Measurements from ENCODE around the gene DES. TPM values are rescaled to one million over a fixed set of nuclear protein-coding genes. Genes with fewer than 3 reads are reported as not detected.

DES gene
- total RNA-seq, 1 donor from 2014 or later: 1,211 TPM

GRCh38 chr2:219453671-219454590 is 35.8 kb downstream of the DES start:
- DNase-seq (ENCODE audit: low spot score): peak; percentile 88

GRCh38 chr2:219455581-219455980 is 37.4 kb downstream of the DES start:
- no peak for DNase-seq (ENCODE audit: low spot score)

GRCh38 chr2:219457784-219458369 is 39.7 kb downstream of the DES start:
- DNase-seq (ENCODE audit: low spot score): no peak

GRCh38 chr2:219458996-219459395 is 40.8 kb downstream of the DES start:
- no peak for DNase-seq (ENCODE audit: low spot score)

GRCh38 chr2:219459460-219460311 is 41.5 kb downstream of the DES start:
- DNase-seq (ENCODE audit: low spot score): no peak

GRCh38 chr2:219460424-219460926 is 42.3 kb downstream of the DES start:
- DNase-seq (ENCODE audit: low spot score): peak; percentile 80

DNA sequence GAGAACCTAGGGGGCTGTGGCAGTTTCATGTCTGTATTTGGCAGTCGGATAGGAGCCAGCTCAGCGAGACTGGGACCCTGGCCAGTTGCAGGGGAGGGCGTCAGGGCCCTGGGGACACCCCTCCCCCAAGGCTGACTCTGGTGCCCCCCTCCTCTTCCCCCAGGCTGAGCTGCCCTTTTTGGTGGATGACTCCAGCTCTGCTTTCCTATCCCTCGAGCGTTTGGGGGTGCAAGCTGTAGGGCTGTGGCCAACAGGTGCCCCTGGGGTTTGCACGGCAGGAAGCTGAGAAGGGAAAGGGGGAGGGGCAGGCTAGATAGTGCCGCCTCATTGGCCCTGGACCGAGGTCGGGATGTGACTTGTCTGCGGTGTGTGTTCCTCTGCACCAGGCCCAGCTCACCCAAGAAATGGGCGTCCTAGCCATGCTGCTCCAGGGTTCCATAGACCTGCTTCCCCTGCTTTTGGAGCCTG is 42.9 kb downstream of the DES start:
- DNase-seq (ENCODE audit: low spot score): peak; percentile 74

DNA sequence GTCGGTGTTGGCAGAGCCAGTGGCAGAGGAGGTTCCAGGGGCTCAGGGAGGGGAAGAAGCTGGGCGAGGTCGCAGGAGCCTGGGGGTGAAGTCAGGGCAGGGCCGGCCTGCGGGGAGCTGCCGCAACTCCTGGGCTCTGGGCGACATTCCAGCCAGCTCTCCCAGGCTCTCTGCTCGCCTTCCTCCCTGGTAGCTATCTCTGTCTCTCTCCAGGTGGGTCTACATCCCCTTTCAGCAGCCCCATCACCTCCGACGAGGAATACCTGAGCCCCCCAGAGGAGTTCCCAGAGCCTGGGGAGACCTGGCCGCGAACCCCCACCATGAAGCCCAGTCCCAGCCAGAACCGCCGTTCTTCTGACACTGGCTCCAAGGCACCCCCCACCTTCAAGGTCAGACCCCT is 43.5 kb downstream of the DES start:
- no peak for DNase-seq (ENCODE audit: low spot score)

- no peak for DNase-seq (ENCODE audit: low spot score)
Observed at GRCh38 chr2:219462349-219462748, 44.2 kb downstream of the DES start.

GRCh38 chr2:219464286-219465032 is 46.3 kb downstream of the DES start:
- no peak for DNase-seq (ENCODE audit: low spot score)

DNA sequence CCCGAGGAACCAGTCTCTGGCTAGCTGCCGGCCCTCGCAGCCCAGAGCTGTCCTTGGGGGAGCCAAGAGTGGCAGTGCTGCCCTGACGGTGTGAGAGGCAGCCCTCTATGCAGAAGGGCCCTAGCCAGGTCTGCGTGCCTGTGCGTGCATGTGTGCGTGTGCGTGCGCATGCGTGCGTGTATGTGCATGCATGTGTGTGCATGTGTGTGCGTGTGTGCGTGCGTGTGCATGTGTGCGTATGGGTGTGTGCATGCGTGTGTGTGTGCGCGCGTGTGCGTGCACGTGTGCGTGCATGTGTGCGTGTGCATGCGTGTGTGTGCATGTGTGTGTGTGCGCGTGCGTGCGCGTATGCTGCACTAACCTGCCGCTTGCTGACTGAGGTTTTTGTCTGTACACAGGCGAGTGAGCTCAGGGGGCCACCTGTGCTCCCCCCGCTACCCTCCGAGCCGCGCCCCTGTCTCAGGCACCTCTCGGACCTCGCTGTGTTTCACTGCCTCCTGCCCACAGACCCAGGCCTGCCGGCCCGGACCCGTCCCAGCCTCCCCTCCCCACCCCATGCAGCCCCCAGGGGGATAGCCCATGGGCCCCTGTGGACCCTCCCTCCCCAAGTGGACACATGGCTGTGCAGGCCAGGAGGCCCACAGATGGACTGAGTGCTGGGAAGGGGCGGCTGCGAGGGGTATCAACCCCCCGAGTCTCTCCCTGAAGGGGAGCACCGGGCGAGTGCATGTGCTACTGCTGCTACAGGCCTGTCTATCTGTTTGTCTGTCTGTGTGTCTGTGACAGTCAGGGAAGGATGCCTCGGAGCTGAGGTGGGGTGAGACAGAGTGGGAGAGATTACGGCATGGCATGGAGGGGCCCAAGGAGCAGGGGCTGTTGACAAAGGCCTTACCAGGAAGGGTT is 47.7 kb downstream of the DES start:
- no peak for DNase-seq (ENCODE audit: low spot score)

GRCh38 chr2:219466816-219467735 is 48.9 kb downstream of the DES start:
- no peak for DNase-seq (ENCODE audit: low spot score)

DNA sequence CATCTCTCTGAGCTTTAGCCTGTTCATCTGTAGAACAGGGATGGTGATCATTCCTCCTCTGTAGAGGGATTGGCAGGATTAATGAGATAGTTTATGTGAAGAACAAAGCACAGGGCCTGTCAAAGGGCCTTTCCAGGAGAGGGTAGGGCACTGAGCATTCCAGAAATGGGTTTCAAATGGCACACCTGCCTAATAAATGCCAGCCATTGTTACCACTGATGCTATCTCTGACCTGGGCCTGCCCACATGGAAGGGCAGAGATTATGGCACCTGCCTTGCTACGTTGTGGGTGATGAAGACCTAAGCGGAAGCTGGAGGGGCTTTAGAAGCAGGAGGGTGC is 49.5 kb downstream of the DES start:
- no peak for DNase-seq (ENCODE audit: low spot score)

DNA sequence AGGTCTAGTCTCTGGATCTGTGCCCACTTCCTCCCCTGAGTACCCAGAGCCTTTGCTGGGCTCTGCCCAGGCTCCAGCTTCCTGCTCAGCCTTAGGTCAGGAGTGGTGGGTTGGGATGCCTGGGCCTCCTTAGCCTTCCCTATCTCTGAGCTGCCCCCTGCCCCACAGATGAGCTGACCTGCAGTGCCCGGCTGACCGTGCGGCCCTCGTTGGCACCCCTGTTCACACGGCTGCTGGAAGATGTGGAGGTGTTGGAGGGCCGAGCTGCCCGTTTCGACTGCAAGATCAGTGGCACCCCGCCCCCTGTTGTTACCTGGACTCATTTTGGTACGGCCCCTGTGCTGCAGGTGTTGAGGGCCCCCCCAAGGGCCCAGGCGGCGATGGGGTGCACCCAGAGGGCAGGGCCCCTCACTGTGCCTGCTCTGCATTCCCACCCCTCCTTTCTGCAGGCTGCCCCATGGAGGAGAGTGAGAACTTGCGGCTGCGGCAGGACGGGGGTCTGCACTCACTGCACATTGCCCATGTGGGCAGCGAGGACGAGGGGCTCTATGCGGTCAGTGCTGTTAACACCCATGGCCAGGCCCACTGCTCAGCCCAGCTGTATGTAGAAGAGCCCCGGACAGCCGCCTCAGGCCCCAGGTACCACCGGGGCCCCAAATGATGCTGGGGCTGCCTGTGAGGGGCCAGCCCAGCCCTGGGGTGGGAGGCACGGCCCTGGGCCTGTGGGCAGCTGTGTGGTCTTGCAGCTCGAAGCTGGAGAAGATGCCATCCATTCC is 50.4 kb downstream of the DES start:
- no peak for DNase-seq (ENCODE audit: low spot score)

- DNase-seq (ENCODE audit: low spot score): no peak
Observed at GRCh38 chr2:219469186-219469724, 51.1 kb downstream of the DES start.

DNA sequence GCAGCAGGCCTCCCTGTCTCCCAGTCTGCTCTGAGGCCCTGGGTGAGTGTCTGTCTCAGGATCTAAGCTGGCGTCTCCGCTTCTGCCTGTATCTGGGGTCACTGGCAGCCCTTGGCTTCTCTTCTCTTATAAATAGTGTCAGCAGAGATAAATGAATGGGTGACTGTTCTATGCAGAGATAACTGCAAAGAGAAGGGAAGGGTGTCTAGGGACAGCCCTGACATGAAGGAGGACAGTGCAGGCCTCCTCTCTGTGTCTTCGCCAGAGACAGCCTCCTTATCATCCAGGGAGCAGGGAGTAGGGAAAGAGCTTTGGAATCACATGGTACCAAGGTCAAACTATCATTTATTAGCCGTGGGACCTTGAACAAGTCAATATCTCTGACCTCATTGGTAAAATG is 52.3 kb downstream of the DES start:
- DNase-seq (ENCODE audit: low spot score): no peak

DNA sequence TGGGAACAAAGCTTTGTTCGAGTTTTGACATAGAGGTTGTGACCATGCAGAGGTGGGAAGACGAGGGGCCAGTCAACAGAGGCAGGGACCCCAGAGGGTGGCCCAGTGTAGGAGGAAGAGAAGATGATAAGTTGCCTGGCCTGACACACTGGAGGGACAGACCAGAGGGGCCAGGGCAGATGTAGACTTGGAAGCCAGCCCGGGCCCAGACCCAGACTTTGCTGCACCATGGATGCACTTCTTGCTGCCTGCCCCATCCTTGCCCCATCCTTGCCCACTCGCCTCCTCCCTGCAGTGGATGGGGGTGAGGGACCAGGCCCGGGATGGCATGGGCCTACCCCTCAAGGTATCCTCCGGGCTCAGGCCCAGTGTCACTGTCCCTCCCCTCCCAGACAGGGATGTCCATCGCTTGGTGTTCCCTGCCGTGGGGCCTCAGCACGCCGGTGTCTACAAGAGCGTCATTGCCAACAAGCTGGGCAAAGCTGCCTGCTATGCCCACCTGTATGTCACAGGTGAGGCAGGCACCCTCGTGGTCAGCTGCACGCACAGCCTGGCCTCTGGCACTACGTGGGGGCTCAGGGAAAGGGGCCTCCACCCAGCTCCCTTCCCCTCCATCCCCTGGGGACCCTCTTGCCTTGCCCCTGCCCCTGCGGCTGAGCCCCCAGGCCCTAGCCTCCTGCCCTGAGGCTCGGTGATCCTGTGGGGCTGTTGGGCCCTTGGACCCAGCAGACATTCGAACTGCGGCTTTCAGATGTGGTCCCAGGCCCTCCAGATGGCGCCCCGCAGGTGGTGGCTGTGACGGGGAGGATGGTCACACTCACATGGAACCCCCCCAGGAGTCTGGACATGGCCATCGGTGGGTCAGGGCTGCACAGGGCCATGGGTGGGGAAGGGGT is 53.5 kb downstream of the DES start:
- no peak for DNase-seq (ENCODE audit: low spot score)

All from ureter (tissue), 1 donor.